AG08395 (cell line): ENCODE data around the gene TRIM13.

Source experiments
- DNase-seq: peaks from one replicate; pipeline ENCODE4 v3.0.0; 2012; ENCODE audit warnings: mixed read lengths, low spot score

The TRIM13 gene

DNA sequence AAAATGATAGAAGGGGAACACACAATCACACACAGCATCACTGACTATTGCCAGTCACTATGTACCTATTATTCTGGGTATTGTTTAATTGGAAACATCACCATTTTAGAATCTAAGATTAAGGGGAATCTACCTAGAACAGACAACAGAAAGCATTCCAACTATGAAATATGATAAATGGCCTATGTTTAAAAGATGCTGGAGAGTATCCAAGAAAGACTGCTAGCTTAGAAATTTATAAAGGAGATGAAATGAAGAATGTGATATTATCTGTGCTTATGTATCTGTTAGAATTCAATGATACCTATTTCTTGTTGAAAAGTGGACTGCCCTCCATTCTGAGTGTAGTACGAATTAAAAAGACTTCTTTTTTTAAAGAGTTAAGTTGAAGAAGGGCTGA is 68.9 kb downstream of the TRIM13 start:
- DNase-seq: no peak
